ENCODE measurements around the gene TBC1D21. TPM values are rescaled to one million over a fixed set of nuclear protein-coding genes. Genes with fewer than 3 reads are reported as not detected.

The TBC1D21 gene
- total and polyA plus RNA-seq, 2 of the 8 experiments (the other 6 are each of a cell fraction or from before 2014, with no cell fraction given), result not detected

DNA sequence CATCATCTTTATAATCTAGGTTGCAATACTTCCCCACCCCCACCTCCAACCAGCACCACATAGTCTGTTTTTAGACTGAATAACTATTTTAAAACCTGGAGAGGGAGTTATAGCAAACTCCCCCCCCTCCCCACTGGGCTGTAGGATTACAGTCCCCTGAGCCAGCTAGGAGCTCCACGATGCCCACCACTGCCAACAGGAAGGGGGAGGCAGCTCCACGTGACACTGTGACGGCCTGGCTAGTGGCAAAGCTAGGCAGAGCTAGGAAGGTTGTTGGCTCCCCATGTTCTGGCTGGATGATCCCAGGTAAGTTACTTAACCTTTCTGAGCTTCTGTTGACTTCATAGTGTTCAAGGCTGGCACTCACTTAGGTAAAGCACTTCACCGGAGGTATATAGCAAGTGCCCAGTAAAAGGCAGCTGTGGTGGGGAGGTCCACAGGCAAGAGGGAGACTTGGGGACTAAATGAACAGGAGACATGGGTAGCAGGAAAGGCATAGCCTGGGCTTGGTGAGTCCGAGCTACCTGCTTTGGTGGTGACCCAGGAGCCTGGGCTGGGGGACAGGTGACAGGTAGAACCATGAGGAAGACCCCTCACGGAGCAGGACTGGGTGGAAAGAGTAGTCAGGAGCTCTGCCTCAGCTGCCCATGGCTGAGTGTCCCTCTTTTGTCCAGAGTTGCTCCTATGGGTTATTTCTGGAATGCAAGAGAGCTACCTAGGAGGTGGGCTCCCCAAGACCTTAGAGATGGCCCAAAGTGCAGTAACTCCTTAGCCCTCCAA is 4.0 kb upstream of the TBC1D21 start:
- no peak overlapping the region for H3K27ac ChIP-seq (ENCODE audit: low read depth, low read length)
- POLR2A ChIA-PET (ENCODE audit: partially characterized antibody), result interaction anchor here (1.0 kb wide), 1 partner anchor 10 kb away, joined by 3 read pairs; no protein-coding TSS in a partner anchor
- no peak overlapping the region for H2BK12ac ChIP-seq (ENCODE audit: low read depth, low read length)
- H2BK120ac ChIP-seq (replicated peaks; ENCODE audit: low read depth, low read length), result no peak overlapping the region
- no peaks in the 10 kb centered on the region for H3K79me2 ChIP-seq (ENCODE audit: control insufficient read depth in 1 of 2, insufficient read depth in 2 of 2, low read length in 2 of 2)
- H3K4me1 ChIP-seq (replicated peaks in 1 of 4; ENCODE audit: control insufficient read depth in 3 of 4, insufficient read depth in 4 of 4, low read length in 3 of 4), result peaks cover 0 to 2% (median 0%) of the 10 kb centered on the region in 4 experiments; a peak in 3 of 7 replicates
- no peak overlapping the region for H4K91ac ChIP-seq (replicated peaks; ENCODE audit: insufficient read length, low read length)
- H3K23ac ChIP-seq (ENCODE audit: insufficient read length), result no peak overlapping the region
- no peak overlapping the region for H2BK5ac ChIP-seq (ENCODE audit: low read depth, low read length)
- H3K9ac ChIP-seq (replicated peaks in 1 of 4; ENCODE audit: extremely low read depth in 1 of 4, low read depth in 3 of 4, low read length in 3 of 4), result no peak overlapping the region
- H4K20me1 ChIP-seq (replicated peaks in 1 of 2; ENCODE audit: control insufficient read depth in 1 of 2, insufficient read depth in 2 of 2, low read length in 2 of 2), result no peaks in the 10 kb centered on the region
- no peak overlapping the region for H3K56ac ChIP-seq (replicated peaks; ENCODE audit: insufficient read length, low read depth, low read length)
- H3K4ac ChIP-seq (replicated peaks; ENCODE audit: insufficient read length, low read depth, low read length), result no peak overlapping the region
- H2BK15ac ChIP-seq (ENCODE audit: low read length), result no peak overlapping the region
- WGBS, 2 experiments (ENCODE audit: extremely low coverage in 1 of 2, insufficient coverage in 1 of 2, insufficient read length in 1 of 2, insufficient replicate concordance in 2 of 2, low coverage in 1 of 2, low lambda C conversion rate in 2 of 2, missing lambda C conversion rate in 1 of 2), result 90% methylated on average over 6 of the region's 6 CpGs; no CpG with 5 or more reads in 1 of the 2 experiments
- no peak overlapping the region for H3K4me3 ChIP-seq (ENCODE audit: extremely low read depth in 1 of 4, insufficient read depth in 2 of 4, low read depth in 3 of 4, low read length in 4 of 4)
- no peak overlapping the region for H2AFZ ChIP-seq (ENCODE audit: low read length)
- peaks cover 0 to 3% (median 0%) of the 10 kb centered on the region in 4 experiments; a peak in 1 of 7 replicates for H3K27me3 ChIP-seq (replicated peaks in 1 of 4; ENCODE audit: control insufficient read depth in 3 of 4, extremely low read depth in 1 of 4, insufficient read depth in 3 of 4, low read length in 3 of 4)
- FAIRE-seq, result no peak
- no peak overlapping the region for H3K14ac ChIP-seq (ENCODE audit: insufficient read length)
- H3K4me2 ChIP-seq (ENCODE audit: insufficient read depth in 1 of 2, low read depth in 2 of 2, low read length in 2 of 2), result no peak overlapping the region
- CTCF ChIA-PET (ENCODE audit: partially characterized antibody), result interaction anchor here (1.0 to 6.5 kb wide), 16 partner anchors 10 to 169 kb away, joined by 3 to 36 read pairs (median 4); no protein-coding TSS in a partner anchor
- DNase-seq (ENCODE audit: low read depth in 1 of 2, low spot score in 2 of 2), result no peak
- H4K5ac ChIP-seq (ENCODE audit: insufficient read length, low read depth, low read length), result no peak overlapping the region
- no peak overlapping the region for H2BK20ac ChIP-seq (ENCODE audit: low read length)
- no peaks in the 10 kb centered on the region for H3K36me3 ChIP-seq (ENCODE audit: control insufficient read depth in 2 of 4, insufficient read depth in 4 of 4, low read length in 3 of 4)
- H3K79me1 ChIP-seq (ENCODE audit: low read depth, low read length), result no peaks in the 10 kb centered on the region
- H3K9me3 ChIP-seq (ENCODE audit: insufficient read depth in 2 of 2, low read depth in 1 of 2, low read length in 1 of 2), result no peaks in the 10 kb centered on the region
- H4K8ac ChIP-seq (ENCODE audit: extremely low read depth, insufficient read depth, low read length), result no peak overlapping the region
- no peaks in the 10 kb centered on the region for H3K23me2 ChIP-seq (ENCODE audit: low read depth, low read length)
- no peak overlapping the region for H3K18ac ChIP-seq (ENCODE audit: extremely low read depth, low read length)
- no peak overlapping the region for H2AK5ac ChIP-seq (ENCODE audit: low read depth, low read length)
- TF ChIP-seq TAF1 (IDR thresholded peaks at IDR 0.05; ENCODE audit: low read depth, low read length), result no peak
- no peak for TF ChIP-seq RFX5 (IDR thresholded peaks at IDR 0.05; ENCODE audit: borderline replicate concordance, low read depth, low read length)
- TF ChIP-seq POLR2A (IDR thresholded peaks at IDR 0.05; ENCODE audit: control extremely low read depth in 1 of 2, low read depth in 2 of 2, low read length in 2 of 2), result no peak
- no peak for TF ChIP-seq SIRT6 (IDR thresholded peaks at IDR 0.05; ENCODE audit: low read length)
- TF ChIP-seq HDAC2 (IDR thresholded peaks at IDR 0.05; ENCODE audit: borderline replicate concordance in 1 of 2, low read depth in 2 of 2, low read length in 2 of 2), result no peak
- no peak for TF ChIP-seq JUN (IDR thresholded peaks at IDR 0.05; ENCODE audit: low read depth, low read length)
- no peak for TF ChIP-seq GABPA (IDR thresholded peaks at IDR 0.05; ENCODE audit: borderline replicate concordance, insufficient read depth, low read length)
- no peak for TF ChIP-seq EGR1 (IDR thresholded peaks at IDR 0.05; ENCODE audit: borderline replicate concordance, low read depth, low read length)
- no peak for TF ChIP-seq SIN3A (conservative IDR thresholded peaks at IDR 0.05 in 1 of 2, IDR thresholded peaks at IDR 0.05 in 1 of 2; ENCODE audit: low read depth in 1 of 2, low read length in 2 of 2)
- no peak for TF ChIP-seq CHD2 (IDR thresholded peaks at IDR 0.05; ENCODE audit: low read length)
- TF ChIP-seq RAD21 (IDR thresholded peaks at IDR 0.05 in 1 of 2, conservative IDR thresholded peaks at IDR 0.05 in 1 of 2; ENCODE audit: low read depth in 2 of 2, low read length in 2 of 2), result no peak

Measured in H1 (cell line).